Suprapubic skin (tissue), 4 donors: ENCODE data around the gene KCNJ6. TPM values are rescaled to one million over a fixed set of nuclear protein-coding genes. Genes with fewer than 3 reads are reported as not detected.

Experiments used
- DNase-seq, 2 donors: peaks; one replicate each; pipeline ENCODE4 v3.0.0-alpha.2; 2019; ENCODE audit warnings: low spot score in 2 of 2
- H3K27ac ChIP-seq: fragments of 200-600 bp; sonication (generic); one replicate; pipeline ENCODE4 v1.5.1; 2019
- H3K27me3 ChIP-seq: fragments of 200-600 bp; sonication (generic); one replicate; pipeline ENCODE4 v1.5.1; 2019
- H3K36me3 ChIP-seq: fragments of 200-600 bp; sonication (generic); one replicate; pipeline ENCODE4 v1.5.1; 2019
- H3K4me1 ChIP-seq: fragments of 200-600 bp; sonication (generic); one replicate; pipeline ENCODE4 v1.5.1; 2019
- H3K4me3 ChIP-seq: fragments of 200-600 bp; sonication (generic); one replicate; pipeline ENCODE4 v1.5.1; 2019; ENCODE audit warnings: mild to moderate bottlenecking
- H3K9me3 ChIP-seq: fragments of 200-600 bp; sonication (generic); one replicate; pipeline ENCODE4 v1.5.1; 2019
- EP300 ChIP-seq: sonication (generic); formaldehyde crosslinking; IDR thresholded peaks from one replicate; pipeline ENCODE4 v1.6.1; 2017; ENCODE audit warnings: antibody characterized with exemption
- POLR2A ChIP-seq, 2 donors: fragments of 450-650 bp; IDR thresholded peaks; one replicate each; pipeline ENCODE4 v1.6.1; 2017; ENCODE audit warnings: antibody characterized with exemption in 2 of 2, mild to moderate bottlenecking in 2 of 2, moderate library complexity in 2 of 2
- POLR2AphosphoS5 ChIP-seq, 3 donors: sonication (generic); formaldehyde crosslinking; IDR thresholded peaks; one replicate each; pipeline ENCODE4 v1.6.1; 2017; ENCODE audit warnings: antibody characterized with exemption in 3 of 3
- WGBS: methylation state at CpG from one replicate; pipeline ENCODE4 v1.1.5; 2018; 5-methylcytosine and 5-hydroxymethylcytosine counted together
- total RNA-seq, 4 donors: library from RNA; depleted of rRNA; stranded (reverse); fragments of >200 nt; gene quantifications; one replicate each; pipeline ENCODE4 v1.1.0, GENCODE V29; 2016
- TF ChIP-seq, protein P1 (sequence below), 2 donors: fragments of 200-600 bp in 1 of 2; fragments of 450-650 bp in 1 of 2; sonication (generic) in 1 of 2; IDR thresholded peaks; one replicate each; pipeline ENCODE4 v1.5.1; 2016 to 2019; ENCODE audit warnings: antibody characterized with exemption in 2 of 2, mild to moderate bottlenecking in 1 of 2, moderate library complexity in 1 of 2

KCNJ6 gene
- total RNA-seq, 4 donors from 2014 or later = not detected

DNA sequence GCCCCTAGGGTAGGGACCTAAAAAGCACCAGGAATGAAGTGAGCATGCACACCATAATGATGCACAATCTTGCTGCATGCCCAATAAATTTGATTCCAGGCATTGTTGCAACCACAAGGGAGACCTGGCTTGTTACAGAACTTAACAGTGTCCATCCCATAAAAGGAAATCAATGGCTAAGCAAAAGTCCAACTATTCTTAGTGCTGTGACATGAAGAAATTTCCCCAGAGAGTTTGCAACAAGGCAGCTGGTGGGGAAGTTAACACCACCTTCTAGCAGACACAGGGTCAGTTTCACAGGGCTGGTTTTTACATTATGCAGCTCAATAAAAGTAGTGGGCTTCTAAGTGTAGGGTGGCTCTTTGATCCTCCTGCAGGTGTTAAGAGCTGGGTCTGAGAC lies 221.1 kb downstream of the KCNJ6 start:
- no peak for DNase-seq
- H3K27me3 ChIP-seq = peaks cover 12% of the 10 kb centered on the region
- H3K9me3 ChIP-seq = no peaks in the 10 kb centered on the region
- no peaks in the 10 kb centered on the region for H3K36me3 ChIP-seq
- H3K4me1 ChIP-seq = no peaks in the 10 kb centered on the region
- no peak overlapping the region for H3K4me3 ChIP-seq
- TF ChIP-seq, protein P1, sequence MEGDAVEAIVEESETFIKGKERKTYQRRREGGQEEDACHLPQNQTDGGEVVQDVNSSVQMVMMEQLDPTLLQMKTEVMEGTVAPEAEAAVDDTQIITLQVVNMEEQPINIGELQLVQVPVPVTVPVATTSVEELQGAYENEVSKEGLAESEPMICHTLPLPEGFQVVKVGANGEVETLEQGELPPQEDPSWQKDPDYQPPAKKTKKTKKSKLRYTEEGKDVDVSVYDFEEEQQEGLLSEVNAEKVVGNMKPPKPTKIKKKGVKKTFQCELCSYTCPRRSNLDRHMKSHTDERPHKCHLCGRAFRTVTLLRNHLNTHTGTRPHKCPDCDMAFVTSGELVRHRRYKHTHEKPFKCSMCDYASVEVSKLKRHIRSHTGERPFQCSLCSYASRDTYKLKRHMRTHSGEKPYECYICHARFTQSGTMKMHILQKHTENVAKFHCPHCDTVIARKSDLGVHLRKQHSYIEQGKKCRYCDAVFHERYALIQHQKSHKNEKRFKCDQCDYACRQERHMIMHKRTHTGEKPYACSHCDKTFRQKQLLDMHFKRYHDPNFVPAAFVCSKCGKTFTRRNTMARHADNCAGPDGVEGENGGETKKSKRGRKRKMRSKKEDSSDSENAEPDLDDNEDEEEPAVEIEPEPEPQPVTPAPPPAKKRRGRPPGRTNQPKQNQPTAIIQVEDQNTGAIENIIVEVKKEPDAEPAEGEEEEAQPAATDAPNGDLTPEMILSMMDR (IDR thresholded peaks at IDR 0.05) = no peak
- TF ChIP-seq EP300 = no peak
- no peak for TF ChIP-seq POLR2AphosphoS5 (IDR thresholded peaks at IDR 0.05)
- no peak for TF ChIP-seq POLR2A (IDR thresholded peaks at IDR 0.05)
- no peak overlapping the region for H3K27ac ChIP-seq

DNA sequence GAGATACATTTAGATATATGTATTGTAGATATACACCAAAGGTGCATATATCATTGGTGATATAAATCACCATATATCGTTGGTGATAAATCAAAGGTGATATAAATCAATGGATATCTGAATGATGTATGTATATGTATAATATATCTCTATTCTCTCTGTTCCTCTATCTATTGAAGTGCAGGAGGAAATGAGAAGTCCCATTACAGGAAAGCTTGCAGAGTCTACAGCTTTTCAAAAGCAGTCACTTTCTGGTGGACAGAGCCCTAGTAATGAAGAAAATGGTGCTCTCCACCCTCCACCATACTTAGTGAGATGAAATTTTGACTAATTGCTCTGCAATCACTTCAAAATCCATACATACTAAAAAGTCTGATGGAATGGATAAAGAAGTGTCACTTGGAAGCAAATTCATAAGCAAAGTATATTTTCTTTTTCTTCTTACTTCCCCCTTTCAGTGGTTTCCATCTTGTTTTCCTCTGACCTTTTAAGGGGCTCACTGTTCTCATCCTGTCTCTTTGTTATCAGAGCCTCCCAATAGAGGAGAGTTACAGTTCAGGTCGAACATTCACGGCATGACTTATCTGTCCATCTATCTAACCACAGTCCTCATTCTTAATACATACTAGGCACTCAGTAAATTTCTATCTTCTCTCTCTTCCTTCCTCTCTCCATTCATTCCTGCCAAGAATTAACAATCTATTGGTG lies 227.2 kb downstream of the KCNJ6 start:
- Histone ChIP-seq H3K27ac (no peak overlapping the region), H3K27me3 (peaks cover 5% of the 10 kb centered on the region), H3K36me3 (no peaks in the 10 kb centered on the region), H3K9me3 (no peaks in the 10 kb centered on the region), H3K4me3 (no peak overlapping the region), H3K4me1 (peaks cover 7% of the 10 kb centered on the region)
- WGBS = 55% methylated on average over 3 of the region's 3 CpGs
- DNase-seq = no peak
- TF ChIP-seq POLR2A (IDR thresholded peaks at IDR 0.05) = no peak
- TF ChIP-seq EP300 = no peak
- TF ChIP-seq, protein P1 (IDR thresholded peaks at IDR 0.05) = no peak
- no peak for TF ChIP-seq POLR2AphosphoS5 (IDR thresholded peaks at IDR 0.05)

DNA sequence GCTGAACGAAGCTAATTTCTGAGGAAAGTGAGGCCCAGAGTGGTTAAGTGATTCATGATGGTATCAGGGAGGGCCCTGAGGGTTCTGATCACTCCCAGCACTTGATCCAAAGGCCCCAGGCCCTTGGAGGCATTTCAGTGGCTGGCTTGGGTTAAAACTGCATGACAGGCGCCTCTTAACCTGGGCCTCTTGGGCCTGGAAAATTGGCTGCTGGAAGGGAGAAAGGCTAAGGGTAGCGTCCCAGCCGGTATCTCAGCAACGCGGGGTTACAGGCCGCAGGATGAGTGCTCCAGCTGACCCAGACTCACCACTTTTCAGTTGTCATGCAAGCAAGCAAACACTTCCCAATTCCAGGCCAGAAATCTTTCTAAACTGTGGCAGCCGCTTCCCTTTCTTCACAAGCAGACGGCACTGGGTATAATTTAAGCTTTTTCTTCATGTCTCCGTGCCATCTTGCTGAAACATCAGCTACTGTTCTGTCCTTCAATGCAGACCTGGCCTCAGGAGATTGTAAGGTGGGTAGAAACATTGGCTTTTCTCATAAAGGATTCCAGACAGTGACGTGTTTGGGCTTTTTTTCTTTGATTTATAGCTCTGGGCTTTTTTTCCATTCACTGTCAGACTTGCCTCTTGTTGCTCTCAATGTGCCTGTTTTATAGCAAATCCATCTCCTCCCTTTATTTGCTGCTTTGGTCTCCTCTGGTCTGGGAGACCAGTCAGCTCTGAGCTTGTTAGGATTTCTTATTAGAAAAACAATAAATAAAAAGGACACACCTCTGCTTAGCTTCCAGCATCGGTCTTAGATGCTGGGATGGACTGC lies 229.1 kb downstream of the KCNJ6 start:
- WGBS = 39% methylated on average over 12 of the region's 12 CpGs
- TF ChIP-seq, protein P1 (IDR thresholded peaks at IDR 0.05) = no peak
- TF ChIP-seq EP300 (no peak), POLR2AphosphoS5 (IDR thresholded peaks at IDR 0.05) (no peak), POLR2A (IDR thresholded peaks at IDR 0.05) (no peak)
- H3K36me3 ChIP-seq = no peaks in the 10 kb centered on the region
- no peak overlapping the region for H3K27ac ChIP-seq
- H3K4me1 ChIP-seq = peaks cover 7% of the 10 kb centered on the region
- no peak overlapping the region for H3K4me3 ChIP-seq
- no peak for DNase-seq
- H3K9me3 ChIP-seq = no peaks in the 10 kb centered on the region
- H3K27me3 ChIP-seq = no peaks in the 10 kb centered on the region

DNA sequence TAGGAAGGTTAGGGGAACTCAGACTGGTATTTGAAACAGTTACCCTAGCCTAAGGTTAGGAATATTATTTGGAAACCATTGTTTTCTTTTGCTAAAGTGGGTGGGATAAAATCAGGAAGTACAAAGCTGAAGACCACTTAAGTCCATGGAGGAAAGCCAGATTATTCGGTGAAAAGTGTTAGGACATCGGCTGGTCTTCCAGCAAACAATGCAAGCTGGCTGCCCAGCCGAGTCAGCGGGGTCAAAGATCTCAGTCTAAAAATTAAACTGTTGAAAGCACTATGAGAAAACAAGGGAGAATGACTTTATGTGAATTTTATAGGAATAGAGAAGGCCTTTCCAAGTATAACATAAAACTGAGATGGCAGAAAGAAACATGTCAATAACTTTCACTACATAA lies 231.7 kb downstream of the KCNJ6 start:
- Histone ChIP-seq H3K36me3 (no peaks in the 10 kb centered on the region), H3K27ac (no peak overlapping the region), H3K9me3 (no peaks in the 10 kb centered on the region), H3K27me3 (no peaks in the 10 kb centered on the region), H3K4me3 (no peak overlapping the region), H3K4me1 (peaks cover 7% of the 10 kb centered on the region)
- WGBS = 75% methylated on average over 4 of the region's 4 CpGs
- TF ChIP-seq EP300 (no peak), POLR2AphosphoS5 (IDR thresholded peaks at IDR 0.05) (no peak), POLR2A (IDR thresholded peaks at IDR 0.05) (no peak)
- TF ChIP-seq, protein P1 (IDR thresholded peaks at IDR 0.05) = no peak
- DNase-seq = no peak

DNA sequence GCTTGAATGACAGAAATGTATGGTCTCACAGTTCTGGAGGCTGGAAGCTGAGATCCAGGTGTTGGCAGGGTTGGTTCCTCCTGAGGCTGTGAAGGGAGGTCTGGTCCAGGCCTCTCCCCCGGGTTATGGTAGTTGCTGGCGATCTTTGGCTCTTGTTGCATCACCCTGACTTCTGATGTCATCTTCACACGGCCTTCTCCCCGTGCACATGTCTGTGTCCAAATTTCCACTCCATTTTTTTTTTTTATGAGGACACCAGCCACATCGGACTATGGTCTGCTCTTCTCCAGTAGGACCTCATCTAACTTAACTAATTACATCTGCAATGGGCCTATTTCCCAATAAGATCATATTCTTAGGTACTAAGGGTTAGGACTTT lies 232.2 kb downstream of the KCNJ6 start:
- WGBS = 91% methylated on average over 5 of the region's 5 CpGs
- H3K4me1 ChIP-seq = peaks cover 7% of the 10 kb centered on the region

More for the DNA sequence above, 232.2 kb downstream of the KCNJ6 start:
- Histone ChIP-seq H3K27ac (no peak overlapping the region), H3K27me3 (no peaks in the 10 kb centered on the region), H3K36me3 (no peaks in the 10 kb centered on the region), H3K4me3 (no peak overlapping the region), H3K9me3 (no peaks in the 10 kb centered on the region)
- no peak for DNase-seq
- TF ChIP-seq EP300 (no peak), POLR2A (IDR thresholded peaks at IDR 0.05) (no peak), POLR2AphosphoS5 (IDR thresholded peaks at IDR 0.05) (no peak)
- TF ChIP-seq, protein P1 (IDR thresholded peaks at IDR 0.05) = no peak
